ENCODE results near the gene KBTBD3.

- TF ChIP-seq POLR2A (IDR thresholded peaks at IDR 0.05) (no peak), CTCF (IDR thresholded peaks at IDR 0.05) (no peak)
Measured at GRCh38 chr11:106072804-106073203, 4.3 kb downstream of the KBTBD3 start.
